ENCODE data around the gene ZFAND3. TPM values are rescaled to one million over a fixed set of nuclear protein-coding genes. Genes with fewer than 3 reads are reported as not detected.

The ZFAND3 gene
- total and polyA plus RNA-seq, 10 of the 15 experiments (the other 5 are each of a cell fraction or from before 2014, with no cell fraction given), result 0.90 to 34.4 (median 16.3) TPM

DNA sequence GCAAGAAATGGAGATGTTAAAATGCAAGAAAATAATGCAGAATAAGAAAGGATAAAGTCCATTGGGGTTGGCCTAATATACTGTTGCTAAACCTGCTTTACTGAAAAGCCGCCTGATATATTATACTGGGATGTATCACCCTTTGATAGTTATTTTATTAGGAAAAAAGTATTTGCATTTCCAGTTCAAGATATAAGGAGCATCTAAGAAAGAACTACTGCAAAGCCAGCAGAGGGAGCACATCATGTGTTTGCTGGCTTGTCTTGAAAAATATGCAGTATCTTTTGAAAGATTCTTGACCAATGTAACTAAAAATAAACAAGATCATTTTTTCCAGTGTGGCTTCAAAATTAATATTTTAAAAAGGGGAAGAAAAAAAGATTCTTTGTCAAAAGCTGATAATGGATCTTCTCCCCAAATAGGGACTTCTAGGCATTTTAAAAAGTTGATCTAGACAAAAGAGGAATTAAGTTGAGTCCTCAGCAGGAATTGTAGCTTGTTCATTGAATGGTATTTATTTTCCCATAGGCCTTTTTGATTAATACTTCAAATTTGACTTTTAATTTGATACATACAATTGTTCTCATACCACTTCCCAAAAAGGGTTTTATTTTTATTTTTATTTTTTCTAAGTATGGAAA lies 214.9 kb downstream of the ZFAND3 start:
- ChIA-PET CTCF (interaction anchor here (0.6 to 3.9 kb wide), 32 partner anchors 8 to 669 kb away, joined by 3 to 63 read pairs (median 5); no protein-coding TSS in a partner anchor), SMC1A (ENCODE audit: uncharacterized antibody, unreplicated experiment) (interaction anchor here (0.8 to 4.6 kb wide), 38 partner anchors 9 to 642 kb away, joined by 3 to 60 read pairs (median 4); no protein-coding TSS in a partner anchor), RAD21 (ENCODE audit: unreplicated experiment) (interaction anchor here (0.7 to 3.8 kb wide), 14 partner anchors 12 to 536 kb away, joined by 3 to 31 read pairs (median 4); no protein-coding TSS in a partner anchor), POLR2A (interaction anchor here (0.6 to 1.0 kb wide), 3 partner anchors 14 to 82 kb away, joined by 3 to 5 read pairs (median 3); no protein-coding TSS in a partner anchor)
- H3K79me2 ChIP-seq (ENCODE audit: control insufficient read depth, insufficient read depth, low read length), result peaks cover 15% of the 10 kb centered on the region
- H3K9ac ChIP-seq (ENCODE audit: control insufficient read depth, insufficient read depth, low read length), result no peak overlapping the region
- H3K36me3 ChIP-seq (ENCODE audit: control insufficient read depth in 2 of 2, insufficient read depth in 2 of 2, low read length in 1 of 2), result no peaks in the 10 kb centered on the region
- H3K4me3 ChIP-seq, result no peak overlapping the region
- no peaks in the 10 kb centered on the region for H3K27me3 ChIP-seq (replicated peaks in 1 of 2; ENCODE audit: control insufficient read depth in 2 of 2, insufficient read depth in 2 of 2, low read length in 1 of 2)
- BruUV-seq (replicated peaks), result no TSS peak
- H3K4me2 ChIP-seq (ENCODE audit: control insufficient read depth, insufficient read depth), result no peak overlapping the region; the same call in none of the 2 replicates
- intact Hi-C loops (cut with micrococcal nuclease; ENCODE audit: unreplicated experiment) (loop anchor here (2.0 to 10.0 kb wide), 3 partner anchors 460 to 640 kb away; no protein-coding TSS in a partner anchor), in situ Hi-C loops (cut with MboI) (loop anchor here (5.0 kb wide), 1 partner anchor 453 kb away; no protein-coding TSS in a partner anchor)
- 3% methylated on average over 1 of the region's 1 CpG for WGBS (ENCODE audit: insufficient coverage, insufficient replicate concordance, low lambda C conversion rate, missing lambda C conversion rate)
- H3K9me3 ChIP-seq (replicated peaks; ENCODE audit: control insufficient read depth, insufficient read depth, low read length), result no peaks in the 10 kb centered on the region; the same call in 2 of the 3 replicates
- peaks cover 12% of the 10 kb centered on the region; the same call in 1 of the 2 replicates for H3K4me1 ChIP-seq (ENCODE audit: control insufficient read depth, insufficient read depth, low read length)
- no peak overlapping the region for H2AFZ ChIP-seq (ENCODE audit: control insufficient read depth, low read depth, low read length)
- DNase-seq (ENCODE audit: low read depth, low spot score) (no peak), FAIRE-seq (no peak), ATAC-seq (peak; percentile 49; the same call in 2 of the 3 replicates)
- no peaks in the 10 kb centered on the region for H4K20me1 ChIP-seq (ENCODE audit: control insufficient read depth, insufficient read depth)
- TF ChIP-seq SMC3 (IDR thresholded peaks at IDR 0.05; ENCODE audit: borderline replicate concordance, low read length) (peak; percentile 42; the same call in 1 of the 2 replicates), RAD21 (IDR thresholded peaks at IDR 0.05; ENCODE audit: insufficient read depth, low read depth, low read length) (peak; percentile 54), CREB1 (IDR thresholded peaks at IDR 0.05; ENCODE audit: low read depth) (no peak), ZNF207 (IDR thresholded peaks at IDR 0.05; ENCODE audit: borderline replicate concordance) (no peak)
- TF ChIP-seq, protein P1, sequence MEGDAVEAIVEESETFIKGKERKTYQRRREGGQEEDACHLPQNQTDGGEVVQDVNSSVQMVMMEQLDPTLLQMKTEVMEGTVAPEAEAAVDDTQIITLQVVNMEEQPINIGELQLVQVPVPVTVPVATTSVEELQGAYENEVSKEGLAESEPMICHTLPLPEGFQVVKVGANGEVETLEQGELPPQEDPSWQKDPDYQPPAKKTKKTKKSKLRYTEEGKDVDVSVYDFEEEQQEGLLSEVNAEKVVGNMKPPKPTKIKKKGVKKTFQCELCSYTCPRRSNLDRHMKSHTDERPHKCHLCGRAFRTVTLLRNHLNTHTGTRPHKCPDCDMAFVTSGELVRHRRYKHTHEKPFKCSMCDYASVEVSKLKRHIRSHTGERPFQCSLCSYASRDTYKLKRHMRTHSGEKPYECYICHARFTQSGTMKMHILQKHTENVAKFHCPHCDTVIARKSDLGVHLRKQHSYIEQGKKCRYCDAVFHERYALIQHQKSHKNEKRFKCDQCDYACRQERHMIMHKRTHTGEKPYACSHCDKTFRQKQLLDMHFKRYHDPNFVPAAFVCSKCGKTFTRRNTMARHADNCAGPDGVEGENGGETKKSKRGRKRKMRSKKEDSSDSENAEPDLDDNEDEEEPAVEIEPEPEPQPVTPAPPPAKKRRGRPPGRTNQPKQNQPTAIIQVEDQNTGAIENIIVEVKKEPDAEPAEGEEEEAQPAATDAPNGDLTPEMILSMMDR (IDR thresholded peaks at IDR 0.05 in 2 of 3, conservative IDR thresholded peaks at IDR 0.05 in 1 of 3; ENCODE audit: control insufficient read depth in 2 of 3, extremely low read depth in 1 of 3, insufficient read depth in 1 of 3, low read depth in 3 of 3, low read length in 3 of 3), result peak; percentile 26 to 49 (median 43); a peak in 4 of 6 replicates
- H3K27ac ChIP-seq (ENCODE audit: control insufficient read depth, insufficient read depth), result no peak overlapping the region
